Measurements from ENCODE around the gene ST8SIA6.

The ST8SIA6 gene

DNA sequence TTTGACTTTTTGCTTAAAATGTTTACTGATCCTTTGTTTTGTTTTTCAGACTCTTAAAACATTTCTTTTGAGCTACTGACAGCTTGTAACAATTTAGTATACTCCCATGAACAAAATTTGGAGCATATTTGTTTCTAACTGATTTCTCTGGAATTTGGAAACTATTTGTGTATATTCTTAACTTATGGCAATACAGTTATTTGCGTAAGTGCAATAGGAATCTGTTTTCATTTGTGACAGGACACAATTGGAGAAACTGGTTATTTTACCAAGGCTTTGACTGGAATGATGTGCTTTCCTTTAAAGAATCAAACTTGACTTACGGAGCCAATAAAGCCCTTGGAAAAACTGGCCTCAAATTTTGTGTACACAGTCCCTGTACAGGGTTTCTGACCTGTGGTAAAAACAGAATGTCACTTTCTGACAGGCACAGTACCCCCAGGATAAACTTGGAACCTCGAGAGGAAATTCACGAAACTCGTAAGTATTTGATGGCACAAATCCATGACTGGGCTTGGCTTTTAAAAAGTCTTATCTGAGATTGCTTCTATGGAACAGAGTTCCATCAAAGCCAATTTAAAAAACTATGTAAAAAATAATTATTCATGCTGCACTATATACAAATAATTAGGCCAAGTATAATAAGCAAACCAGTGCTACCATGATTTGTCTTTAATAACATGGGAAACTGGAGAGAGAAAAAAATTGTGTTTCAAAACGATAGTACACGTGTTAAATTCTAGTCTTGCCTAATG is 70.4 kb downstream of the ST8SIA6 start:
- DNase-seq, result no peak

DNA sequence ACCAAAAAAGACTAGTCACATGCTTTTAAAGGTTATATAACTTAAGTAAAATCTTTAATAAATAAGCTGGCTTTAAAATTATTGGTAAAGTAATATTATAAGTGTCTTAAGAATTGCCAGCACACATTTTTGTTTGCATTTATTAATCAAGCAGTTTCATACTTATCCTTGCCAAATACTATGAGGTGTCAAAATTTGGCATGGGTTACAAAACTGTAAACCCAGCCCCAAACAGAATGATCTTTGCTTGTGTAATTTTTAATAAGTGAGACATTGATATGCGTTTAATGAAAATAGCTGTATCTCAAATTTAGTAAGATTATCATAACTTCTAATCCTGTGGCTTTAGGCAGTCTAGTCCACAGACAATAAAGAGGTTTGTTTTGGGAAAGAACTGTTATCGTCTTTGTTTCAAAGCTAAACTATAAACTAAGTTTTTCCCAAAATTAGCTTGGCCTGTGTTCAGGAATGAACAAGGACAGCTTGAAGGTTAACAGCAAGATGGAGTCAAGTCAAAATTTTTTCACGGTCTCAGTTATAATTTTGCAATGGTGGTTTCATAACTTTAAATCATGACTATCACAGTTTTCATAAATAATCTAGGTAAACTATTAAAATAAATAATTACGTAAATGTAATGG is 72.8 kb downstream of the ST8SIA6 start:
- no peak for DNase-seq

DNA sequence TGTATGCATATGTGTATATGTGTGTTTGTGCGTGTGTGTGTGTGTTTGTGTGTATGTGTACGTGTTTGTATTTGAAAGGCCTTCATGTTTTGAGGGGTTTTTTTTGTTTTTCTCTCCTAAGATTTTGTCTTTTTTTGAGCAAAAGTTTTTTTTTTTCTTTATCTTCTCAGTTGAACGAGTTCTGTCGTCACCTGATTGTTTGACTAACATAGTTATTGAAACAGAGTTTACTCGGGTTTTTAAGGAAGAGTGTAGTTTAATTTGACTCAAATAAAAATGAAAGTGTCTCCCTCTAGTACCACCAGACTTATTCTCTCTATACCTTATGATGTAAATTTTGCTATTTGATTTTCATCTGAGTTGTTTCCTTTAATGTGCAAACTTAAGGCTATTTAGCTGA is 73.5 kb downstream of the ST8SIA6 start:
- DNase-seq, result no peak

DNA sequence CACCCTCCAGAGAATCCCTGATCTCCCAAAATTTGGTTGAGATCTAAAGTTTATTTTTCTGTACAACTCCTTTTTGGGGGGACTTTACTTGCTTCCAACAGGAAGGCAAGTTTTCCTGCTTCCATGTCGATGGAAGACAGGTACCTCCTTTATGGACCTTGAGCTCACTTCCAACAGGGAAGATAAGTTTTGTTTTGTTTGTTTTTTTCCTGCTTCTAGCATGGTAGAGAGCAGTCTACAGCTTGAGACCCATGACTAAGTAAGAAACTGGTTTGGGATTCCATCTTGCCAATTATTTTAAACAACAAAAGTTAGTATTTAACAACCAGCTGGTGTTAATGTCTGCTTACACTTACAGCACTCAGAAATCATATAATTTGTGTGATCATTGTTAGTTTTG is 74.4 kb downstream of the ST8SIA6 start:
- no peak for DNase-seq

DNA sequence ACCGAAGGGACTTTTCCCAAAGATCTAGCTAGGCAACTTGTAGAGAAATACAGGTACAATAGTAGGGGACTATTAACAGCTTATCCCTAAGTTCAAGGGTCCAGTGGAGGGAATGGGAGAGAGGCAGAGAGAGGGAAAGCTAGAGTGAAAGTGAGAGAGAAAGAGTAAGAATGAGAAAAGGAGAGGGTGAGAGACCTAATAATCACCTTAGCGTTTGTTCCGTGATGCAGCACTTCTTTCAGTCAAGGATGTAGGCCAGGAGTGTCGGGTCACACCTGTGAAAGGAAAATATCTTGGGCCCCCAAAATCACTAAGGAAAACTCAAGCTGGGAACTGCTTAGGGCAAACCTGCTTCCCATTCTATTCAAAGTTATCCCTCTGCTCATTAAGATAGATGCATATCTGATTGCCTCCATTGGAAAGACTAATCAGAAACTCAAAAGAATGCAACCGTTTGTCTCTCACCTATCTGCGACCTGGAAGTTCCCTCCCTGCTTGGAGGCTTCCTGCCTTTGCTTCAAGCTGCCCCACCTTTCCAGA is 75.2 kb downstream of the ST8SIA6 start:
- no peak for DNase-seq

DNA sequence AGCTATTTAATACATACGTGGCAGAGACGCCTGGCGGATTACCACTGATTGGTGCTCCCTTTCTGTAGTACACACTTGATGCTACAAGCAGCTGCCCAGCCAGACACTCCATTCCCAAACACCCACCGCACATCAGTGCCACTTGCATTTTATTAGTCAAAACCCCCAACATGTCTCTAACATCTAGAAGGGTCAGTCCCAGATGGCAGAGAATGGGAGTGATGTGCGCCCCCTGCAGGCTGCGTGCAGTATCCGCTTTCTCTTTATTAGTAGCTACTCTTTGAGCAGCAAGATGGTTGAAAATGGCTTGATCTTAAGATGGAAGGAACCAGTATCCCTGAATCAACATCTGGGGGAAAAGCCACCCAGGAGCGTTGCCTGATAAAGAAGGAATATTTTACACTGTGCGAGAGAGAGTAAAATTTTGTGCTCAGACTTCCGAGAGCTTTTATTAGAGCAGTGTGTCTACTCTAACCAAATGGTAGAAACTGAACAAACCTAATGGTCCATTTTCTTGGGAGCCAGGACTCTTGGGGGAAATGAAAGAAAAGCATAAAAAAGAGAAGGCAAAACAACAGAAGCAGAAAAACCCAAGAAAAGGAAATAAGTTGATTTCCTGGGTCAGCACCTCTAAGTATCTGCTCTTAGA is 78.3 kb downstream of the ST8SIA6 start:
- DNase-seq, result no peak

DNA sequence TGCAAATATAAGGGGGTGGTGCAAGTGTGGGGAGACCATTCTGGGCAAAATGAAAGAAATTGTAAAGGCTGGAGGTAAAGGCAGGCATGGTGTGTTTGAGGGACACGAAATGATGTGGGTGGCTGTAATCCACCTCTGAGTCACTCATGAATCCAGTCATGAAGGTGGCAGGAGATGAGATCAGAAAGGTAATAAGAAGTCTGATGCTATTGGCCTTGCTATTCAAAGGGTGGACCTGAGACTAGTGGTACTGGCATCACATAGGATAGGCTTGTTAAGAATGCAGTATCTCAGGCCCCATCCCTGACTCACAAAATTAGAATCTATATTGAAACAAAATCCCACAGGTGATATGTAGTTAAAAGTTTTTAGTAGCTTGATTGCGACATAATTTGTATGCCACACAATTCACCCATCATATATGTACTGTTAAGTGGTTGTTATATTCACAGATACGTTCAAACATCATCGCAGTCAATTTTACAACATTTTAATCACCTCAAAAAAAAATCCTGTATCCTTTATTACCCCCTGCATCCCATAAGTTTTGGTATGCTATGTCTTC is 85.6 kb downstream of the ST8SIA6 start:
- no peak for DNase-seq

DNA sequence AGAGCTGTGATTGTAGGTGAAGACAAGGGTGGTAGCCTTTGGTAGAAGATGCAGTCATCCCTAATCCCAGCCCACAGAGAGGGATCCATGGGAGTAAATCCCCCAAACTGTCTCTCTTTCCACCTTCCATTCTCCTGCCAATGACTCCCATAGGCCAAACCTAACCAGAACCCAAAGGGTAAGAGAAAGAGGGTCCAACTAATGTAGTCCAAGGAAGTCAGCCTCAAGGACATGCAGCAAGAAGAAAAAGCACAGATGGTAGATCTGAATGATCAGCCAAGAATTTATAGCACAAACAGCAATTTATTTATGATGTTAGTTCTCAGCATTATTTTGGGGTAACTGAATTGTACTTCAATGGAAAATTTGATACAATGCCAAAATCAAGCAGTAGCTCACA is 87.7 kb downstream of the ST8SIA6 start:
- no peak for DNase-seq

DNA sequence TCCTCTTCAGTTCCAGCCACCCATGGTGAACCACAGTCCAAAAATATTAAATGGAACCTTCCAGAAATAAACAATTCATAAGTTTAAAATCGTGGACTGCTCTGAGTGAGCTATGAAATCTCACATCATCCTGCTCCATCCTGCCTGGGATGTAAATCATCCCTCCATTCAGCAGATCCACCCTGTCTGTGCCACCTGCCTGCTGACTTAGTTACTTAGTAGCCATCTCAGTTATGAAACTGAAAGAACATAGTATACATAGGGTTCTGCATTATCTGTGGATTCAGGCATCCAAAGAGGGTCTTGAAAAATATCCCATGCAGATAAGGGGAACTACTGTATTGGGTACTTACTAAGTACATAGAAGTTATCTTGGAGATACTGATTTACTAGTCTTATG is 89.0 kb downstream of the ST8SIA6 start:
- DNase-seq, result no peak

DNA sequence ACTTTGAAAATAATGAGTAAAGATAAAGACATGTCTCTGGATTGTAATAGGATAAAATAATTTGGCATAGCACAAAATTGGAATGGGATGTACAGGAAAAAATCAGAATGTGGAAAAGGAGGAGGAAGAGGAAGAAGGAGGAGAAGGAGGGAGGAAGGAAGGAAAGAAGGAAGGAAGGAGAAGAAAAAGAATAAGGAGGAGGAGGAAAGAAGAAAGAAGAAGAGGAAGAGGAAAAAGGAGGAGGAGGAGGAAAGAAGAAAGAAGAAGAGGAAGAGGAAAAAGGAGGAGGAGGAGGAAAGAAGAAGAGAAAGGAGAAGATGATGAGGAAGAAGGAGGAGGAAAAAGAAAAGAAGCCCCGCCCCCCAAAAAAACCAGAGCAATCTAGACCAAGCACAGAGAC is 95.9 kb downstream of the ST8SIA6 start:
- DNase-seq, result no peak

DNA sequence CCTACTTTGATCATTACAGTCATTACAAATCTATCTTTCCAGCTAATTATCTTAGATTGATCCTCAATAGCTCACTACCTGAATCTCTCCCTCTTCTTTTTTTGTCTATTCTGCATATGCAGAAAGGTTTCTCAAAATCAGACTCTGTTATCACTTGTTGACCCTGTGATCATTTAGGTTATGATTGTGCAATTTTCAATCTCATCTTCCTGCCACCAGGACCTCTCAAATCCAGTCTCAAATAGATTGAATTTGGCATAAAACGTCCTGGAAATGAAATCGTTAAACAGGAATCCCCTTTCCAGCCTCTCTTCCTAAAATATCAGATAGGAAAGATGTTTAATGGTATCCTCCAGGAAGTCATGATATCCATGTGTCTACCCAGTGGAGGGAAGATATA is 96.6 kb downstream of the ST8SIA6 start:
- no peak for DNase-seq

DNA sequence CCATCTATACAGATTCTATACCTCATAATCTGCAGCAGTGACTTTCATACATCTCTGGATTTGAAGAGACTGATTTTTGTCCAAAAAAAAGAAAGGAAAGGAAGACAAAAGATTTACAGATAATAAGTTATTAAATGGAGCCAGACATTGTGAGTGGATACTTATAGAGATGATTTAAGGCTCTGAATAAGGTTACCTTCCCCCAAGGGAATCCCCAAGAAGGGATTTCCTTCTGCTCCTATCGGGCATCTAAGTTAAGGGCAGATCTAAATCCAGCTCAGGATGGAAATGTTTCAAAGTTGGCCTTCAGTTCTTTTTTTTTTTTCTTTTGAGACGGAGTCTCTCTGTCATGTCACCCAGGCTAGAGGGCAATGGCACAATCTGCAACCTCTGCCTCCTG is 97.6 kb downstream of the ST8SIA6 start:
- no peak for DNase-seq

DNA sequence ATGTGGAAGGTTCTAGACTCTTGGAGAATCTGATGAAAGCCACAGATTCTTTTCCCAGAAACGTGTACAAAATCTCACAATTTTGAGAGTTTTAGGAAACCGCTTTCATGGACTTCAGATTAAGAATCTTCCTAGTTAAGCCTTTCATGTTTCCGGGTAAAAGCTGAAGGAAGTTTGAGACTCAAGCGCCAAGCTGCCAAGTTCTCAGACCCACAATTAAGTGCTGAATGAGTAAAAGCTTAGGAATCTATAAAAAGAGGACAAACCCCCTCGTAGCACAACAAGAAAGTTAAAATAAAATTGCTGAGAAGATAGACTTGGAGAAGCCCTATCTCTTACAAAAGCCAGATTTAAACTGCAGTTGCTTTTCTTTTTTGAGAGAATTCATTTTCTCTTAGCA is 99.6 kb downstream of the ST8SIA6 start:
- DNase-seq, result no peak

DNA sequence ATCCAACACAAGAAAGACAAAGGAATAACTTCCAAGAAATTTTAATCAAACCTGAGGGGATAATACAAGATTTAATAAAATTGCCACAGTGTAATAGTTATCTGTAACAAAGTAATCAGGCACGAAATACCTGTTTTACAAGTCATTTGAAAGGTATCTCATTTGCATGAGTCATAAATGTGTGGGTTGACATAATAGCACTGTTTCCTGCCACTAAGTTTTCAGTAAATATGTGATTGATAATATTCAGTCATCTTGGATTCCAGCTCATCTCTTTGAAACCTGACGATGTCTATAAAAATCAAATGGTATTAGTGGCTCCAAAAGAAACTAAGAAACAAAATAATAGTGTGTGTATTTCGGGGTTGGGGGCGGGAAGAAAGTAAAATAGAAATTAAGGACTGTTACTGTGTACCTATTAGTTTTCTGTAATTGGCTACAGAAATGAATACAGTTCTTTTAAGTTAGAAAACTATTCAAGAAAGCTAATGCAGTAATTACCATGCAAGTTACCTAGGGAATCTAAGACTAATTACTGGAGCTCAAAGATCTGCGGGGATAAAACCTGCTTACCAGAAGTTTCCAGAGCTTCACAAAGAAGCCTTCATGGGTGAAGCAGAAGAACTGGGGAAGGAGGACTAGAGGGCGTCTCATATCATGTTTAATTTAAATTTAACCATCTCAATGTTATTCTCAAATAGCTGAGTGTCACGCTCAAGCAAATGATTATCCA is 100.7 kb downstream of the ST8SIA6 start:
- no peak for DNase-seq

DNA sequence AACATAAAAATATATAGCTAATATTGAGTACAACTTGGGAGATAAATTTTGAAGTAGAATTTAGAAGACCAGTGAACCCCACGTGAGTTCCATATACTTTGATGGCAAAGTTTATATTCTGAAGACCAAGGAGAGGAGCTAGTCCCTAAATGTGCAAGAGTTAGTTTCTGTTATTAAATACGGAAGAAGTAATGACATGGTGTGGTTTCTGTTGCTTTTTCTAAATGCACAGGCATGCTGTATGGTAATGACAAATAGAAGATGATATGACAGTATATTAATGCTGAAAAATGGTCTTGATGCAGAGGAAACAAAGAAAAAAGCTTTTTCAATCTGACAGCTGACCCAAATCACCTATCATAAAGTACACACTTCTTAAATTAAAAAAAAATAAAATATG is 101.8 kb downstream of the ST8SIA6 start:
- no peak for DNase-seq

DNA sequence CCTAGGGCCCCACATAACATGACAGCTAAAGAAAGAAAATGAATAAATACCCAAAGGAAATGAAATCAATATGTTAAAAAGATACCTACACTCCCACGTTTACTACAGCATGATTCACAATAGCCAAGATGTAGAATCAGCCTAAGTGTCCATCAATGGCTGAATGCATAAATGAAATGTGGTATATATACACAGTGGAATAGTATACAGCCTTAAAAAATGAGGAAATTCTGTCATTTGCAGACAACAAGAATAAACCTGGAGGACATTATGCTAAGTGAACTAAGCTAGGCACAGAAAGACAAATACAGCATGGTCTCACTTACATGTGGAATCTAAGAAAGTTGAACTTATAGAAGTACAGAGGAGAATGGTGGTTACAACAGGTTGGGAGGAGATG is 102.9 kb downstream of the ST8SIA6 start:
- no peak for DNase-seq

DNA sequence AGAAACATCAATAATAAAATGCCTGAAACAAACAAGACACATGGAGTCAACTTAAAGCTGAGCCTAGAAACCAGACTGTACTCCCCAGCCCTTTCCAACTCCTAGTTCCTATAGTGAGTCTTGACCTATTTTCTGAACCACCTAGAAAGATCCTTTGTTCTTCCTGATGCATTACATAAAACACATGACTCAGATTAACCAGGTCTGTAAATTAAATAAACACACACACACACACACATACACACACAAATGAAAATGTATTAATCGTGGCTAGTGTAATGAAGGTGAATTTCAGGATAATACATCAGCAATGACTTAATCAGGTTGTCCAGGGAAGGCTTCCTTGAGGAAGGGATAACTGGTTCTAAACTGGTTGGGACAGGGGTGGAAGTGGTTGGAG is 104.7 kb downstream of the ST8SIA6 start:
- no peak for DNase-seq

DNA sequence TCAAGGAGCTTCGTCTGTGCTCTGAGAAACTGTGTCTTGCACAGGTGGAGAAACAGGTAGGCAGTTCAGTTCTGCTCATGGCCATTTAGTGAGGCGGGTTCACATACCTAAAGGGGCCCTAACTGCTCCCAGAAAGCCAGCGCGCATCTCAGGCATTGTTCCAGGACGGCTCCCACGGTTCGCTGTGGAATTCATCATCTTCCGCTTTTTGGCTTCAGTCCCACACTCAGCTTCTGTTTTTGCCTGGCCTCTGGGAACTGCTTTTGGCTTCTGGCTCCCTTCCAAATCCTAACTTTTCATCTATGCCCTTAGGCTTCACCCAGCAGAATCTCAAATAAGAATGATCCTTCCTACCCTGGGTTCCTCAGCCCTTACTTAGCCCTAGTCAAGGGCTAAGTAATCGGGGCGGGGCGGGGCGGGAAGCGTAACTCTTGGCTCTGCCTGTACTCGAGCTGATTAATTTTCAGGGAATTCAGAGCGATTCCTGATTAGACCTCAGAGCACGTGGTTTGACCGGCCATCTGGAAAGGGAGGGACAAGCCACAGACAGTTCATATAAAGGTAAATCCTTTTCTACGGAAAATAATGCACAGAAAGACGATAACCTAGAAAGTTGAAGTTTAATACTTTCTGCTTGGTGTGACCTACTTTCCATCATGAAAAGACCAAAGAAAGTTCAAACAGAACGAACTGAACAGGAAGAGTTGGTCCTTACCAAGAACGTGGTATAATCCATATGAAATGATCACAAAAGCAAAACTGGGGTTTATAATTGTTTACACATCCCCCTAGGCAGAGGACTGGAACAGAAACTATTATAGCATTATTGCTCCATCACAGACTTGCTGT is 105.7 kb downstream of the ST8SIA6 start:
- DNase-seq, result no peak

DNA sequence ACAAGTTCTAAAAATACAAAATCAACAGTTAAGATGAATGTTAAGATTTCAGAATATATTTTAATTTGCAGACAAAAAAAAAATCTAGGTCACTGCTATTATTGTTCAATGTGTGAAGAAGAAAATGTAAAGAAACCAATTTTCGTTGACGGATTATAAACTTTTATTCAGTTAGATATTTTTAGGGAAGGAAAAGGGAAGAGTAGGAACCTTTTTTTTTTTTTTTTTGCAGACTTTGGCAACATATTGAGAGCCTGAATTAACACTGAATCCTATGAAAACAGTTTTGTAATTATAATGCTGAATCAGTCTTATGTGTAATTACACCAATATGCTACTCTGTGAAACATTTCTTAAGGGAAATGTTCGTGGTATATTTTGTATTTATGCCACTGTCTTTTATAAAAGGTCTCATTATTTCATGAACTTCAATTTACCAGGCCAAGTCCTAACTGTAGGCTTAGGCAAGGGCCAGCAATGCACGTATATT is 106.3 kb downstream of the ST8SIA6 start:
- DNase-seq, result no peak

DNA sequence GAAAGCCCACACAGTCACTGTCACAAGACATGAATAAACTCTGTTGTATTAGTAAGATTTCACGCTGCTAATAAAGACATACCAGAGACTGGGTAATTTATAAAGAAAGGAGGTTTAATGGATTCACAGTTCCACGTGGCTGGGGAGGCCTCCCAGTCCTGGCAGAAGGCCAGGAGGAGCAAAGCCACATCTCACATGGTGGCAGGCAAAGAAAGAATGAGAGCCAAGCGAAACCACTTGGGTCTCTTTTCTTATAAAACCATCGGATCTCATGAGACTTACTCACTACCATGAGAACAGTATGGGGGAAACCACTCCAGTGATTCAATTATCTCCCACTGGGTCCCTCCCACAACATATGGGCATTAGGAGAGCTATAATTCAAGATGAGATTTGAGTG is 110.2 kb downstream of the ST8SIA6 start:
- no peak for DNase-seq

DNA sequence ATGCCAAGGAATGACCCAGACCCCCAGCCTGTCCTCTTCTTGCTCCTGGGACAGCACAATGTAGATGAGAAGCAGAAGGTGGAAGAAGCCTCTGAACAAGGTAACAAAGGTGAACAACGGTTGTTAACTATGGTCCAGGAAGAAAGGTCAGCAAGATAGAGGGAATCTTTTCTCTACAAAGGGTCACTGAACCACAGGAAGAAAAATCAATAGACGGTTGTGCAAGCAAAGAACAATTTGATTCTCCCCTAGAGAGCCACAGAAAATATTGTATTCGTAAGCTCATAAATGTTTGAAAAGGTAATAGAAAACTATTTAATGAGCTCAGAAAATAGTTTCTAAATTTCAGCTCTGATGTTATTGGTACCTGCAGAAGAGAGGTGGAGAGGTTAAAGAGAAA is 111.3 kb downstream of the ST8SIA6 start:
- DNase-seq, result no peak

Data from central memory CD4-positive, alpha-beta T cell (primary cell).